NCI-H128 (cell line): ENCODE results near the gene EXOSC1.
A peak's percentile ranks its signal among the peaks of the same experiment; 100 is the strongest.
"Not testable (repeated sequence)": the region's sequence is repeated elsewhere in the genome, so short reads cannot be mapped to it uniquely, and the experiment has no call there.

Source experiments
- DNase-seq: peaks from one replicate; lab custom pipeline; 2025; ENCODE audit not compliant: unreplicated experiment; lab: John Stamatoyannopoulos, UW

The EXOSC1 gene

DNA sequence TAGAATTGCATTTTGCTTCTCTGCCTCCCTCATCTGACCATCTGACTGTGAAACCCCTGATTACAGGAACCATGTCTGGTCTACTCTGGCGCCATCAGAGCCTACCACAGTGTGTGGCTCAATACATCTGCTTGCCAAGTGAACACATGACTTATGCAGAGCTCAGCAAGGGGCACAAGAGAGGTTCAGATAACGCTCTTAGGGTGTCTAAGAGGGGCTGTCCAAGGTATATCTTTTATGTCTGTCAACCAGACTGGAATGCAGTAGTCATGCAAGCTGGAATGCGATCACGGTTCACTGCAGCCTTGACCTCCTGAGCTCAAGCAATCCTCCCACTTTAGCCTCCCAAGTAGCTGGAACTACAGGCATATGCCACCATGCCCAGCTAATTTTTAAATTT, 34.4 kb downstream of the EXOSC1 start:
- no peak for DNase-seq

DNA sequence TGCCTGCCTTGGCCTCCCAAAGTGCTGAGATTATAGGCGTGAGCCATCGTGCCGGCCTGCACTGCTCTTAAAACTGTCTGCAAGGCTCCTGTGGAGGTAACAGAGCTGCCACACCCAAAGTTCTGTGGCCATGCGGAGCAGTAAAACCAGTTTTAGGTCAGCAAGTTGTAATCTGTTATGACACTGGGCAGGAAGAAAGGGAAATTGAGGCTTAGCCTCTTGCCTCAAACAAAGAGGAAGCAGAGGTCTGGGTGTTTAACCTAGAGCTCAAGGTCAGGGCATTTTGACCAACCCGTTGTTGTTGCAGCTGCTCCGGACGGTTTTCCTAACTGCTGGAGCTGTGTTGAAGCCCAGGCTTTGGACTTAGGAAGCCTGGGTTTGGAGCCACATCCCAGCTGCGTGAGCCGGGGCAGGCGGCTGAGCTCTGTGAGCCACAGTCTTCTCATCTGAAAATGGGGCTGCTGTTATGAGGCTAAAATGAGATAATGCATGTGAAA, 37.3 kb downstream of the EXOSC1 start:
- DNase-seq: no peak

DNA sequence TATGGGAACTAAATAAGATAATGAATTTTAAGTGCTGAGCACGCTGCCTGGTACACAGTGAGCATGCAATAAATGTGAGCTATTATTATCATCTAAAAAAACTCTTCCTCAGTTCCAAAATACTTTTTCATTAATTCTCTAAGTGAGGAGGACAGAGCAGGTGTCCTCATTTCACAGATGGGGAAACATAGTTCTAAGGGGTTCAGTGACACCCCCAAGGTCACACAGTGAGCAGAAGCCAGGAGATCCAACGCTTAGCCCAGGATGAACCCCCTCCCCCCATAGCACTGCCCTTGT, 37.9 kb downstream of the EXOSC1 start:
- DNase-seq: no peak

DNA sequence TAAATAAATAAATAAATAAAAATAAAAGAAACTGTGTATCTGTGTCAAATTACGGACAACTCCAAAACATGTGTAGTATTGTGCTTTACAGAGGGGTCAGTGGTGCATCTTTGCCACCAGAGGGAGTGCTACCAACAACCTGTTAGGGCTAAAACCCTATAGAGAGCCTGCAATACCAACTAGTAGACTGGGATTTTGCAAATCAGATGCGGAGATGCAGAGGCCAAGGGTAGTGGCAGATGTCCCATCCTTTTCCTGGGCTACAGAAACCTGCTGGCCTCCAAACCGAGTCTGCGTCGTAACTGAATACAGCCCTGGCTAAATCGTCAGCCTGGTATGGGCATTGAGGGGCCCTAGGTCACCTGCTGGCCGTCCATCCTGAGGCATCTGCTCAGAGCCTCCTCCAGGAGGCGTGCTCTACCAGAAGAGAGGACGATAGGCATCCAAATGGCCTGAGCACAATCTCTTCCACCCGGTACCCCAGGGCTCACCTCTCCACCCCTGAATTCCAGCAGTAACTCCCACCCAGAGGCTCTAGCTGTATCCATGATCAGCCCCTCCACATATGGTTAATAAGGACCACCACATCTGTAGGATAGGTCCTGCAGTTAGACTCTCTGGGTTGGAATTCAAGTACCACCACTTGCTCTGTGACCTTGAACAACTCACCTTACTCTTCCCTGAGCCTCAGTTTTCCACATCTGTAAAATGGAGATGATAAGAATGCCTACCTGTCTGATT, 38.4 kb downstream of the EXOSC1 start:
- no peak for DNase-seq

DNA sequence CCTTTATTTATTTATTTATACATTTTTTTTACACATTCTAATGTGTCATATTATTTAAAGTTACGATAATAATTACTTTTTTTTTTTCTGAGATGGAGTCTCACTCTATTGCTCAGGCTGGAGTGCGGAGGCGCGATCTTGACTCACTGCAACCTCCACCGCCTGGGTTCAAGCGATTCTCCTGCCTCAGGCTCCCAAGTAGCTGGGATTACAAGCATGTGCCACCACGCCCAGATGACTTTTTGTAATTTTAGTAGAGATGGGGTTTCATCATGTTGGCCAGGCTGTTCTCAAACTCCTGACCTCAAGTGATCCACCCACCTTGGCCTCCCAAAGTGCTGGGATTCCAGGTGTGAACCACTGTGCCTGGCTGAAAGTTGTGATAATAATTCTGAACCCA, 39.3 kb downstream of the EXOSC1 start:
- not testable (repeated sequence) for DNase-seq

DNA sequence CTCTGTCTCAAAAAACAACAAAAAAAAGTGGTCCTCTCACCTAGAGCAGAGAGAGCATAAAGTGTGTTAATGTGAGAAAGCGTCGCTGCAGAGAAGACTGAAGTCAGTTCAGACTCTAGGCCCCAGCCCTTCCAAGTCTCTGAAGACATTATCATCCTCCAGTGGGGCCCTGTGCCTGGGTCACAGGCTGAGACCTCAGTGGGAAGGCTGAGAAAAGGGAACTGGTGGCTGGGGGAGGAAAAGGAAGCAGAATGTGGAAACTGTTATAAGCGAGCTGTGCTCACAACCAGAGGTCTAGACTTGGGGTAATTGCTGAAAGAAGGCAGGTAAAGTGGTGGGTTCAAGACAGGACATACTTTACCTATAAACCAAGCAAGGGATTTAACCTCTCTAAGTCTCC, 39.7 kb downstream of the EXOSC1 start:
- DNase-seq: no peak

DNA sequence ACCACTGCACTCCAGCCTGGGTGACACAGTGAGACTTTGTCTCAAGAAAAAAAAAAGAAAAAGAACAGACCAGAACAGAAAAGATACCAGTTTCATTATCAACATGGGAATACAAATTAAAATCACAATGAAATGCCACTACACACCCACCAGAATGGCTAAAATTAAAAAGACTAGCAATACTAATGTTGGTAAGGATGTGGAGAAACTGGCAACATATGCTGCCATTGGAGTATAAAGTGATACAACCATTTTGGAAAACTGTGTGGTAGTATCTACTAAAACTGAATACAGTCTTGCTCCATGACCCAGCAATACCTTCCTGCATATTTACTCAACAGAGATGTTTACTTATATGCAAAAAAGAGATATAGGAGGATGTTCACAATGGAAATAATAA, 41.8 kb downstream of the EXOSC1 start:
- DNase-seq: no peak

DNA sequence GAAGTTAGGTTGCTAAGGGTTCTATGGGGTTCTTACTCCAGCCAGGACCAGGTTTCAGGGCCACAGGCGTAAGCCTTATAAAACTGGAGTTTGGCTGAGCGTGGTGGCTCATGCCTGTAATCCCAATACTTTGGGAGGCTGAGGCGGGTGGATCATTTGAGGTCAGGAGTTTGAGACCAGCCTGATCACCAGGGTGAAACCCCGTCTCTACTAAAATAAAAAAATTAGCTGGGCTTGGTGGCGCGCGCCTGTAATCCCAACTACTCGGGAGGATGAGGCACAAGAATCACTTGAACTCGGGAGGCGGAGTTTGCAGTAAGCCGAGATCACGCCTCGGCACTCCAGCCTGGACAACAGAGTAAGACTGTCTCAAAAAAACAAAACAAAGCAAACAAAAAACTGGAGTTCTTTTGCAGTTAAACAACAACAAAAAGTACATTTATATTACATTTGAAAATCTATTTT, 44.3 kb downstream of the EXOSC1 start:
- DNase-seq: no peak

DNA sequence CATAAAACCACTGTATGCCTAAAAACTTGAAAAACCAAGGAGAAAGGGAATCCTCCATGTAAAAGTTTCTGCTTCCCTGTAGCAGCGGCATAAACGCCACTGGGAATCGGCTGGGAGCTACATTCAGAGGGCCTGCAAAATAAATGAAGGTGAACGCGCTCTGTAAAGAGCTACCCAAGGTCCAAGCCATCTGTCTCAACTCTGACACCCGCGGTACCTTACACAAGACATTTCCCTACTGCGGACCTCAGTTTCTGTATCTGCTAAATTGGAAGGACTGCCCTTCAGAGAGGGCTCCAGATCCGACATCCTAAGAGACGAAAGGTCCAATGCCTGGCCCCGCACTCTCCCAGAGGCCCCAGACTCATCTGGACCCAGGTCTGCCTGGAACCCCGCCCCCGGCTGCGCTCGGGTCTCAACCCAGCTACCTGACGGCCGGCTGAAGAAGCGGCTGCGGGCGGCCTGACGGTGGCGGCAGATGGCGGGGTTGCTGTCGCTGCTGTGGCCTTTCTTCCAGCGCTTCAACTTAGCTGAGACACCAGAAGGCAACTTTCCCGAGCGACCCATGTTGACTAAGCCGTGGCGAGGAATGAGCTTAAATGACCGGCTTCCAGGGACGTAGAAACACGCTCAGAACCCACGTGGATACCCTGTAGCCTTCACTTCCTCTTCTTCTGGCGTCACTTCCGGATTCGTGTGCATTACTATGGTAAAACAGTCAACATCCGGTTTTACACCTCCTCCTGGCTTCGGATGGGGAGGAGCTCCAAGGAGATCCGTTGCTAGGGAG, 44.9 kb downstream of the EXOSC1 start, which contains the start of gene RRP12:
Gene RRP12, minus strand, starts transcription at position 676 of the 790 bp plus-strand sequence. Its CDS starts 109 bp downstream, at position 567.
- peak; percentile 64 for DNase-seq

DNA sequence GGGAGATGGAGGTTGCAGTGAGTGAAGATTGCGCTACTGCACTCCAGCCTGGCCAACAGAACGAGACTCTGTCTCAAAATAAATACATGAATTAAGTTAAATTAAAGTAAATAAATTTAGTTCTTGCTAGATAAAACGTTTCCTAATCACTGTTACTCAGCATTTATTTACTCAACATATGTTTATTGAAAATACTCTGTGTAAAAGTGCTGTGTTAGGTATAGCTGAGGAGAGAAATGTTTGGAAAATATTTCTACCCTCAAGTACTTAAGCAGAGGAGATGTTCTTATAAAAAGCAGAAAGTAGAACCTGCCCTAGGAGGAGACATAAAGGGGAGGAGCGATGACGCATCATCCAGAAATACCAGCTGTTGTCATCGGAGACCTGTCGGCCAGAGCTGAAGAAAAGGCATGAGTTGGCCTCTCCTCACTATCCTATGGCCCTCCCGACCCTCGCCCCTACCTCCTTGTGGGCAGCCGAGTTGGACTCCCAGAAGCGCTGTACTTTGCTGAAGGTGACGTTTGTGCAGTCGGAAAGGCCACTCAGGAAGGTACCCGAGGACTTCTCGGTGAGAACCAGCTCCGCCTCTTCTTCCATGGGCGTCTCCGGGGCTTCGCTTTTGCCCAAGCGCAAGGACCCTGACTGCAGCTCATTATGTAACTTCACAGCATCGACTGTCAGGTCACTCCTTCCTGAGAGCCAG, 45.8 kb downstream of the EXOSC1 start:
- no peak for DNase-seq

DNA sequence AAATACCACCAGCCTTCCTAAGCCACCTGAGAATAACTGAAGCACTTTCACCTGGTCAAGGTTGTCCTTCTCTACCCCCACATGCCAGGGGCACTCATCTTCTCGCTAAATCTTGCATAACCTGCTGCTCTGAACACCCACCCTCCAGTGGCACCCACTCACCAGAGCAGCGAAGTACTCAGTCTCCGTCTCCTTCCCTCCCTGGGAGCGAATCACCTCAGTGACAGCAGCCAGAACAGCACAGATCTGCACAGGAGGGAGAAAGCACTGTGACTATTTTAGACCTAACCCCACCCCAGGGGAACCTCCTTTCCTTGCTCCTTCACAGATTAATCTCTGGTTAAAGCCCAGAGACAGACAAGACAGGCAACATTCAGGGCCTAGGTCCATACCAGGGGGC, 49.8 kb downstream of the EXOSC1 start:
- DNase-seq: no peak

DNA sequence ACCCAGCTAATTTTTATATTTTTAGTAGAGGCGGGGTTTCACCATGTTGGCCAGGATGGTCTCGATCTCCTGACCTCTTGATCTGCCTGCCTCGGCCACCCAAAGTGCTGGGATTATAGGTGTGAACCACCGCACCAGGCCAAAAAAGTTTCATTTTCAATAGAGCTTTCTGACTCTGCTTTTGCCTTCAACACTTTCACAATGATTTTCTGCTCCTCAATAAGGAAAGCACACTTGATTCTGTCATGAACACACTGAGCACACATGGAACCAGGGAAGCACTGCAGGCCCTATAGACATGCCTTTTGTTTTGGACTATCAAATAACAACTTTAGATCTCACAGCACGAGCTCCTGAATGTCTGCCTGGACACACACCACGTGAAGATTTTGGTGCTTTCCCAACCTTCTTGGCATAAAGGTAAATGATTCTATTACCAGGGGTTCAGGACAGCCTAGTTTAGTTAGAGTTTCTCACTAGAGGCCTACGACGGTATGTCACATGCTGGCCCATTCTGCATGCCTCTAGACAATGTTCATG, 52.7 kb downstream of the EXOSC1 start:
- no peak for DNase-seq

DNA sequence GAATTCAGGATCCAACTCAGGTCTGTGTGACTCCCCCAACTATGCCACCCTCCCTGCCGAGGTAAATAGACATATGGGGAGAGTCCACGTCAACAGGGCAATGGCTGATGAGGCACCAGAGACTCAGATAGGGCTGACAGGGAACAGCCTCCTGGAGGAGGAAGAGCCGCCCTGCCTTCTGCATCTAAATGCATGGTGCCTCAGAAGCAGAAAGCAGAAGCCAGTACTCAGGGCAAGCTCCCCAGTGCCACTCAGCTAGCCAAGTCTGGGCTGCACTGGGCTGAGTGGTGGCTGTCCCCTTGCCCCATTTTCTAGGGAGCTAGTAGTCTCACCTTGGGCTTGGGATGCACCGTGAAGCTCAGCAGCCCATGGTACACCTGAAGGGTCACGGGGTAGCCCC, 55.7 kb downstream of the EXOSC1 start:
- no peak for DNase-seq

DNA sequence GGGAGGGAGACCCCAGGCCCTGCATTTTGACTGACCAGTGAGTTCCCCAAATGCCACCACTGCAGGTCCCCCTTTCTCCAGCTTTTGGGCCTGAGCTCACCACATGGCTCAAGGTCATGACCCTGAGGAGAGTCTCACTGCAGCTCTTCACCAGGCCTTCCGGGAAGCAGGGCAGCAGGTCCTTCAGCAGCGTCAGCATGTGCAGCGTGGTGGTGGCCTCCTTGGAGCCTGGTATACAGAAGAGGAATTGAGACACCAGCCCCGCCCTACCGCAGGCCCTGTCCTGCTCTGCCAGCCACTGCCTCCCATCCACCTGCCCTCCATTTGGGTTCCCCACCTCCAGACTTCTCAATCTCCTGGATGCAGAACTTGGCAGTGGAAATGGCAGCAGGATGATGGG, 57.7 kb downstream of the EXOSC1 start:
- DNase-seq: no peak
